Erythroblast (primary cell): Measurements from ENCODE around the gene SRGAP2C.
"Not testable (repeated sequence)": the region's sequence is repeated elsewhere in the genome, so short reads cannot be mapped to it uniquely, and the experiment has no call there.

Experiments used
- GATA1 ChIP-seq: IDR thresholded peaks from 2 replicates; pipeline ENCODE4 v1.6.1; 2011; ENCODE audit warnings: low read depth, mild to moderate bottlenecking, control low read depth, low read length, moderate library complexity
- POLR2A ChIP-seq: IDR thresholded peaks from 2 replicates; pipeline ENCODE4 v1.6.1; 2011; ENCODE audit warnings: mild to moderate bottlenecking, low read length

- not testable (repeated sequence) for TF ChIP-seq POLR2A, GATA1
Observed at GRCh38 chr1:121243913-121244312, 59.1 kb downstream of the SRGAP2C start.
